ENCODE data around the gene PRKCH.

The PRKCH gene
- total RNA-seq: 337 to 707 (median 641) reads per million in 4 experiments

GRCh38 chr14:61321385-61322010 lies at the start of gene PRKCH:
PRKCH (plus strand) TSS chr14:61321579; CDS start chr14:61322102, 523 bp downstream.
- DNase-seq: peak; percentile 64

GRCh38 chr14:61277232-61277631 lies 44.1 kb upstream of the PRKCH start:
- DNase-seq: no peak

- DNase-seq: no peak
Observed at GRCh38 chr14:61277784-61278183, 43.6 kb upstream of the PRKCH start.

GRCh38 chr14:61279082-61279481 lies 42.3 kb upstream of the PRKCH start:
- DNase-seq: no peak

GRCh38 chr14:61280092-61280525 lies 41.3 kb upstream of the PRKCH start:
- peak; percentile 22 for DNase-seq

GRCh38 chr14:61280526-61281185 lies 40.7 kb upstream of the PRKCH start:
- DNase-seq: peak; percentile 53

- no peak for DNase-seq
Observed at GRCh38 chr14:61281186-61281947, 40.0 kb upstream of the PRKCH start, which contains the start of gene TMEM30B. TMEM30B (minus strand) TSS chr14:61281338; CDS start chr14:61281147, 191 bp downstream.

GRCh38 chr14:61281948-61282275 lies 39.5 kb upstream of the PRKCH start:
- no peak for DNase-seq

- DNase-seq: no peak
Observed at GRCh38 chr14:61282746-61283145, 38.6 kb upstream of the PRKCH start.

GRCh38 chr14:61284001-61284400 lies 37.4 kb upstream of the PRKCH start:
- DNase-seq: no peak

GRCh38 chr14:61285364-61285763 lies 36.0 kb upstream of the PRKCH start:
- DNase-seq: no peak

- DNase-seq: no peak
Observed at GRCh38 chr14:61287196-61287595, 34.2 kb upstream of the PRKCH start.

- no peak for DNase-seq
Observed at GRCh38 chr14:61288228-61288627, 33.2 kb upstream of the PRKCH start.

- DNase-seq: no peak
Observed at GRCh38 chr14:61288720-61289119, 32.7 kb upstream of the PRKCH start.

- no peak for DNase-seq
Observed at GRCh38 chr14:61290701-61291100, 30.7 kb upstream of the PRKCH start.

GRCh38 chr14:61296151-61296550 lies 25.2 kb upstream of the PRKCH start:
- no peak for DNase-seq

- DNase-seq: no peak
Observed at GRCh38 chr14:61296719-61297502, 24.5 kb upstream of the PRKCH start.

- DNase-seq: no peak
Observed at GRCh38 chr14:61297581-61297980, 23.8 kb upstream of the PRKCH start.

- DNase-seq: no peak
Observed at GRCh38 chr14:61298824-61299223, 22.6 kb upstream of the PRKCH start.

GRCh38 chr14:61300209-61300608 lies 21.2 kb upstream of the PRKCH start:
- no peak for DNase-seq

GRCh38 chr14:61300754-61301153 lies 20.6 kb upstream of the PRKCH start:
- no peak for DNase-seq

GRCh38 chr14:61304688-61305087 lies 16.7 kb upstream of the PRKCH start:
- DNase-seq: no peak

GRCh38 chr14:61308198-61308597 lies 13.2 kb upstream of the PRKCH start:
- no peak for DNase-seq

Measured in effector CD8-positive, alpha-beta T cell (primary cell).